Neural cell (in vitro differentiated cells): ENCODE results near the gene HDAC4. TPM values are rescaled to one million over a fixed set of nuclear protein-coding genes. Genes with fewer than 3 reads are reported as not detected.

ENCODE experiments used
- H2AFZ ChIP-seq: fragments of 200-600, 300-800 bp; sonication (generic), shearing (Covaris generic); 2 replicates; pipeline ENCODE4 v1.6.0; 2014; ENCODE audit warnings: low read depth, mild to moderate bottlenecking, antibody characterized with exemption, low read length, moderate library complexity
- H3F3A ChIP-seq: fragments of 200-600 bp; shearing (Covaris generic); 2 replicates; pipeline ENCODE4 v1.6.1; 2016; ENCODE audit warnings: mild to moderate bottlenecking, moderate library complexity, mixed read lengths, antibody characterized with exemption, low read length; ENCODE audit not compliant: insufficient read depth, poor library complexity, severe bottlenecking
- H3K27ac ChIP-seq: fragments of 200-600, 300-800 bp; sonication (generic), shearing (Covaris generic); 2 replicates; pipeline ENCODE4 v1.5.1; 2014; ENCODE audit warnings: mild to moderate bottlenecking, low read length, moderate library complexity
- H3K27me3 ChIP-seq: fragments of 300-800, 200-600 bp; sonication (generic), shearing (Covaris generic); 2 replicates; pipeline ENCODE4 v1.6.0; 2014; ENCODE audit warnings: mild to moderate bottlenecking, low read depth, low read length, moderate library complexity; ENCODE audit not compliant: insufficient read depth
- H3K36me3 ChIP-seq: fragments of 300-800, 200-600 bp; sonication (generic), shearing (Covaris generic); 2 replicates; pipeline ENCODE4 v1.5.1; 2014; ENCODE audit warnings: mild to moderate bottlenecking, antibody characterized with exemption, low read length, moderate library complexity; ENCODE audit not compliant: insufficient read depth
- H3K4me2 ChIP-seq: fragments of 300-800, 200-600 bp; sonication (generic), shearing (Covaris generic); 2 replicates; pipeline ENCODE4 v1.6.0; 2014; ENCODE audit warnings: mild to moderate bottlenecking, low read length
- H3K4me3 ChIP-seq: fragments of 300-800, 200-600 bp; sonication (generic), shearing (Covaris generic); 2 replicates; pipeline ENCODE4 v1.5.1; 2014; ENCODE audit warnings: mild to moderate bottlenecking, low read length, moderate library complexity
- H3K79me2 ChIP-seq: fragments of 200-600 bp; shearing (Covaris generic); replicated peaks from 2 replicates; pipeline ENCODE4 v1.6.0; 2014; ENCODE audit warnings: mild to moderate bottlenecking, low read length, moderate library complexity; ENCODE audit not compliant: insufficient read depth
- H3K9ac ChIP-seq: fragments of 300-800, 200-600 bp; sonication (generic), shearing (Covaris generic); 2 replicates; pipeline ENCODE4 v1.6.1; 2016; ENCODE audit warnings: mild to moderate bottlenecking, low read length, mixed read lengths
- H3K9me2 ChIP-seq: fragments of 200-600 bp; shearing (Covaris generic); 2 replicates; pipeline ENCODE4 v1.6.1; 2016; ENCODE audit warnings: mild to moderate bottlenecking, low read length, mixed read lengths; ENCODE audit not compliant: insufficient read depth
- H3K9me3 ChIP-seq: fragments of 200-600, 300-800 bp; sonication (generic), shearing (Covaris generic); 2 replicates; pipeline ENCODE4 v1.6.1; 2016; ENCODE audit warnings: mild to moderate bottlenecking, mixed run types, low read length, moderate library complexity, mixed read lengths
- H4K20me1 ChIP-seq: fragments of 200-600 bp; shearing (Covaris generic); 2 replicates; pipeline ENCODE4 v1.6.1; 2016; ENCODE audit warnings: mild to moderate bottlenecking, mixed run types; ENCODE audit not compliant: insufficient read depth
- CTCF ChIP-seq: fragments of 450-650 bp; IDR thresholded peaks from 2 replicates; pipeline ENCODE4 v1.5.1; 2014; ENCODE audit warnings: antibody characterized with exemption, mild to moderate bottlenecking, moderate library complexity; ENCODE audit not compliant: poor library complexity, severe bottlenecking
- EP300 ChIP-seq: fragments of 450-650 bp; conservative IDR thresholded peaks from 2 replicates; pipeline ENCODE4 v1.6.1; 2014; ENCODE audit warnings: antibody characterized with exemption, mild to moderate bottlenecking, moderate library complexity; ENCODE audit not compliant: poor library complexity, severe bottlenecking
- EZH2 ChIP-seq: fragments of 200-600, 300-800 bp; shearing (Covaris generic), sonication (generic); IDR thresholded peaks from 2 replicates; pipeline ENCODE4 v1.6.1; 2014; ENCODE audit warnings: antibody characterized with exemption, low read length, borderline replicate concordance, mild to moderate bottlenecking; ENCODE audit not compliant: insufficient read depth, poor library complexity, severe bottlenecking
- MXI1 ChIP-seq: fragments of 450-650 bp; conservative IDR thresholded peaks from 2 replicates; pipeline ENCODE4 v1.6.1; 2014; ENCODE audit warnings: antibody characterized with exemption, mild to moderate bottlenecking; ENCODE audit not compliant: poor library complexity, severe bottlenecking
- POLR2AphosphoS5 ChIP-seq: IDR thresholded peaks from 2 replicates; pipeline ENCODE4 v1.6.1; 2012
- RAD21 ChIP-seq: fragments of 450-650 bp; conservative IDR thresholded peaks from 2 replicates; pipeline ENCODE4 v1.6.1; 2014; ENCODE audit warnings: antibody characterized with exemption, mild to moderate bottlenecking, moderate library complexity
- REST ChIP-seq: IDR thresholded peaks from 2 replicates; pipeline ENCODE4 v1.6.1; 2012; ENCODE audit warnings: borderline replicate concordance
- SMC3 ChIP-seq: fragments of 450-650 bp; conservative IDR thresholded peaks from 2 replicates; pipeline ENCODE4 v1.6.1; 2014; ENCODE audit warnings: antibody characterized with exemption, mild to moderate bottlenecking, moderate library complexity; ENCODE audit not compliant: poor library complexity
- TAF1 ChIP-seq: IDR thresholded peaks from 2 replicates; pipeline ENCODE4 v1.6.1; 2012; ENCODE audit warnings: low read depth
- polyA plus RNA-seq: library from polyadenylated mRNA; depleted of rRNA; stranded (reverse); fragments of >200 nt; gene quantifications from 2 replicates; pipeline ENCODE4 v1.2.3, GENCODE V29; 2014

Gene HDAC4
- polyA plus RNA-seq, 1 donor from 2014 or later = 3.4 TPM

- Histone ChIP-seq H2AFZ (no peak overlapping the region), H3K27ac (no peak overlapping the region), H3K9me3 (no peaks in the 10 kb centered on the region), H4K20me1 (no peaks in the 10 kb centered on the region), H3K79me2 (no peaks in the 10 kb centered on the region), H3K36me3 (no peaks in the 10 kb centered on the region), H3K27me3 (no peaks in the 10 kb centered on the region), H3F3A (no peaks in the 10 kb centered on the region), H3K4me3 (no peak overlapping the region), H3K4me2 (no peak overlapping the region), H3K9me2 (no peaks in the 10 kb centered on the region), H3K9ac (no peak overlapping the region)
- TF ChIP-seq CTCF (no peak), RAD21 (no peak), SMC3 (no peak), REST (no peak), POLR2AphosphoS5 (no peak), EZH2 (no peak), MXI1 (no peak), EP300 (no peak), TAF1 (no peak)
Measured at GRCh38 chr2:239252393-239252792, 148.4 kb downstream of the HDAC4 start.

- H3K9me2 ChIP-seq = no peaks in the 10 kb centered on the region
- no peaks in the 10 kb centered on the region for H3K79me2 ChIP-seq
- H3K4me3 ChIP-seq = no peak overlapping the region
- H2AFZ ChIP-seq = no peak overlapping the region
- H3K36me3 ChIP-seq = no peaks in the 10 kb centered on the region
- H3F3A ChIP-seq = no peaks in the 10 kb centered on the region
- no peaks in the 10 kb centered on the region for H3K9me3 ChIP-seq
- H3K4me2 ChIP-seq = no peak overlapping the region
- H3K9ac ChIP-seq = no peak overlapping the region
- no peaks in the 10 kb centered on the region for H3K27me3 ChIP-seq
- TF ChIP-seq EP300 = no peak
- TF ChIP-seq SMC3 = no peak
- no peak for TF ChIP-seq POLR2AphosphoS5
- TF ChIP-seq CTCF = no peak
- no peak for TF ChIP-seq REST
- no peak for TF ChIP-seq TAF1
- TF ChIP-seq EZH2 = no peak
- no peak for TF ChIP-seq RAD21
- TF ChIP-seq MXI1 = no peak
- H4K20me1 ChIP-seq = no peaks in the 10 kb centered on the region
- no peak overlapping the region for H3K27ac ChIP-seq
Measured at GRCh38 chr2:239251971-239252370, 148.8 kb downstream of the HDAC4 start.
